SH-SY5Y (cell line): ENCODE data around the gene C19orf33.

Source experiments
- GATA2 ChIP-seq: IDR thresholded peaks from 2 replicates; pipeline ENCODE4 v1.6.1; 2011; ENCODE audit warnings: mild to moderate bottlenecking, low read depth, low read length
- GATA3 ChIP-seq: IDR thresholded peaks from 2 replicates; pipeline ENCODE4 v1.6.1; 2011; ENCODE audit warnings: low read depth, mild to moderate bottlenecking, low read length, moderate library complexity

DNA sequence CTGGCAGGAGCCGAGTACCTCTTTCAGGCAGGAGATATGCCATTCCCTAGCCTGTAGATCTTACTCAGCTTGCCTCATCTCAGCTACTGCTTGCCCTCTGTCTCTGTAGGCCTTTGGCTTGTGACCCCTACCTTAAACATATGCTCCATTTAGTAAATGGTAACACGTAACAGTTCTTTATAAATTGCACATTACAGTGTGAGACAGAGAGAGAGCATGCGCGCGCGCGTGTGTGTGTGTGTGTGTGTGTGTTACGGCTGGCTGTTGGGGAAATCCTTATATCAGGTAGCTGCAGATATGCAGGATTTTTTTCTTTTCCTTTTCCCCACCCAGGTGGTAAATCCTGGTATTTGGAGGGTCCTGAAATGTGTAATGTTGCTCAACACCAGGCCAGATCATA is 35.5 kb upstream of the C19orf33 start:
- no peak for TF ChIP-seq GATA3
- no peak for TF ChIP-seq GATA2
